C4-2B (cell line): ENCODE measurements around the gene RBM8A.

Source experiments
- CTCF ChIP-seq: fragments of 450-650 bp; conservative IDR thresholded peaks from 2 replicates; pipeline ENCODE4 v1.5.1; 2017; ENCODE audit warnings: mild to moderate bottlenecking
- ZFX ChIP-seq: fragments of 450-650 bp; IDR thresholded peaks from 2 replicates; pipeline ENCODE4 v1.6.1; 2017

GRCh38 chr1:145918144-145918991 lies 8.9 kb downstream of the RBM8A start, which contains the start of gene PEX11B:
- TF ChIP-seq CTCF, result no peak
- TF ChIP-seq ZFX, result 0 out of 2 replicates have a peak, but pooled peaks have one; percentile 32
